ENCODE results near the gene SDE2.
"Not testable (repeated sequence)": the region's sequence is repeated elsewhere in the genome, so short reads cannot be mapped to it uniquely, and the experiment has no call there.

SDE2 gene

GRCh38 chr1:225941187-225941941 is 57.8 kb downstream of the SDE2 start, which contains the start of gene LEFTY2:
Gene LEFTY2 (minus strand): TSS chr1:225941220. CDS start chr1:225941140, 80 bp downstream.
- TF ChIP-seq CTCF (IDR thresholded peaks at IDR 0.05; ENCODE audit: low read depth, low read length): no peak
- H3K4me3 ChIP-seq (ENCODE audit: low read depth, low read length): no peak within 1 kb of the TSS
- in situ Hi-C loops (cut with HindIII; ENCODE audit: low sequenced_read_pairs): no loop called here
- DNase-seq (ENCODE audit: low read depth, low spot score): no peak

- H3K4me3 ChIP-seq (ENCODE audit: low read depth, low read length): no peak overlapping the region
- TF ChIP-seq CTCF (IDR thresholded peaks at IDR 0.05; ENCODE audit: low read depth, low read length): no peak
- DNase-seq (ENCODE audit: low read depth, low spot score): no peak
- in situ Hi-C loops (cut with HindIII; ENCODE audit: low sequenced_read_pairs): no loop called here
These were observed 58.6 kb downstream of the SDE2 start for GRCh38 chr1:225940385-225941151.

- DNase-seq (ENCODE audit: low read depth, low spot score); in situ Hi-C loops (cut with HindIII; ENCODE audit: low sequenced_read_pairs); H3K4me3 ChIP-seq (ENCODE audit: low read depth, low read length): not testable (repeated sequence)
These were observed 59.2 kb downstream of the SDE2 start for GRCh38 chr1:225939939-225940310.

GRCh38 chr1:225939097-225939938 is 59.8 kb downstream of the SDE2 start:
- DNase-seq (ENCODE audit: low read depth, low spot score); H3K4me3 ChIP-seq (ENCODE audit: low read depth, low read length); in situ Hi-C loops (cut with HindIII; ENCODE audit: low sequenced_read_pairs): not testable (repeated sequence)

GRCh38 chr1:225937048-225937968 is 61.8 kb downstream of the SDE2 start:
- in situ Hi-C loops (cut with HindIII; ENCODE audit: low sequenced_read_pairs): no loop called here
- no peak for TF ChIP-seq CTCF (IDR thresholded peaks at IDR 0.05; ENCODE audit: low read depth, low read length)
- no peak for DNase-seq (ENCODE audit: low read depth, low spot score)
- no peak overlapping the region for H3K4me3 ChIP-seq (ENCODE audit: low read depth, low read length)

- in situ Hi-C loops (cut with HindIII; ENCODE audit: low sequenced_read_pairs): no loop called here
- DNase-seq (ENCODE audit: low read depth, low spot score): no peak
- no peak overlapping the region for H3K4me3 ChIP-seq (ENCODE audit: low read depth, low read length)
- TF ChIP-seq CTCF (IDR thresholded peaks at IDR 0.05; ENCODE audit: low read depth, low read length): no peak
These were observed 62.6 kb downstream of the SDE2 start for GRCh38 chr1:225936523-225936922.

GRCh38 chr1:225936086-225936485 is 63.1 kb downstream of the SDE2 start:
- DNase-seq (ENCODE audit: low read depth, low spot score); in situ Hi-C loops (cut with HindIII; ENCODE audit: low sequenced_read_pairs); H3K4me3 ChIP-seq (ENCODE audit: low read depth, low read length): not testable (repeated sequence)

Measured in astrocyte of the spinal cord (primary cell).